ENCODE measurements around the gene PTPRF. TPM values are rescaled to one million over a fixed set of nuclear protein-coding genes. Genes with fewer than 3 reads are reported as not detected.

PTPRF gene
- total and polyA plus RNA-seq, 8 donors: 123 to 279 (median 195) TPM

DNA sequence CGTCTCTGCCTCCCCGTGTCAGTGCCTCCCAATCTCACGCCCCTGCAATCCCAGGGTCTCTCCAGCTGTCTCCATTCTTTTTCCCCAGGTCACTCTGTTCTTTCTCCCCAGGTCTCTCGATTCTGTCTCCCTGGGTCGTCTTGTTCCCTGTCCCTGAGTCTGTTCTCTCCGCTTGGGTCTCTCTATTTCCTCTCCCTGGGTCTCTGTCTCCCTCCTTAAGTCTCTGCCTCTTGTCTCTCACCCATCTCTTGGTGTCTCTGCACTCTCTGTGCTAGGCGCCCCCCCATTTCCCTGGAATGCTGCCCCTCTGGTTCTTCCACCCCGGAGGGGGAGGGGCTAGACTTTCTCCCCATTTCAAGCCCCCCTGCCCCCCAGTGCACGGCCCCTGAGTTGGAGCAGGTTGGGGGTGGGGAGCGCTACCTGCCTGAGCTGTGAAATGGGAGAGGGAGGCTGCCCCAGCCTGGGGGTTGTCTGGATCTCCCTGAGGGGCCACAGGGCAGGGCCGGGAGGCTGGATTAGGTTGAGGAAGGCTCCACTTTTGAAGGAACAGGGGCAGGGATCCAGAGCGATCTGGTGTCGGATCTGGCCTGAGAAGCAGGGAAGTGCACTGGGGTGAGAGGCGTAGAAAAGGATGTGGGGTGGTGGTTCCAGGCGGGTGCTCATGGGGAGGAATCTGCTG is 1.4 kb downstream of the PTPRF start:
- Histone ChIP-seq H3K9me3 (no peaks in the 10 kb centered on the region), H3K4me1 (peaks cover 3 to 23% of the 10 kb centered on the region in 2 donors), H3K4me3 (peak overlapping the region; percentile 44 to 62), H3K27ac (peak overlapping the region in 1 of 2 donors; percentile 30), H3K27me3 (peaks cover 0 to 37% of the 10 kb centered on the region in 2 donors), H3K36me3 (no peaks in the 10 kb centered on the region)
- ATAC-seq (peak; percentile 7), DNase-seq (peak in 1 of 4 donors; percentile 67)
- intact Hi-C loops (cut with DNase I): no loop called here
- TF ChIP-seq, protein P1, sequence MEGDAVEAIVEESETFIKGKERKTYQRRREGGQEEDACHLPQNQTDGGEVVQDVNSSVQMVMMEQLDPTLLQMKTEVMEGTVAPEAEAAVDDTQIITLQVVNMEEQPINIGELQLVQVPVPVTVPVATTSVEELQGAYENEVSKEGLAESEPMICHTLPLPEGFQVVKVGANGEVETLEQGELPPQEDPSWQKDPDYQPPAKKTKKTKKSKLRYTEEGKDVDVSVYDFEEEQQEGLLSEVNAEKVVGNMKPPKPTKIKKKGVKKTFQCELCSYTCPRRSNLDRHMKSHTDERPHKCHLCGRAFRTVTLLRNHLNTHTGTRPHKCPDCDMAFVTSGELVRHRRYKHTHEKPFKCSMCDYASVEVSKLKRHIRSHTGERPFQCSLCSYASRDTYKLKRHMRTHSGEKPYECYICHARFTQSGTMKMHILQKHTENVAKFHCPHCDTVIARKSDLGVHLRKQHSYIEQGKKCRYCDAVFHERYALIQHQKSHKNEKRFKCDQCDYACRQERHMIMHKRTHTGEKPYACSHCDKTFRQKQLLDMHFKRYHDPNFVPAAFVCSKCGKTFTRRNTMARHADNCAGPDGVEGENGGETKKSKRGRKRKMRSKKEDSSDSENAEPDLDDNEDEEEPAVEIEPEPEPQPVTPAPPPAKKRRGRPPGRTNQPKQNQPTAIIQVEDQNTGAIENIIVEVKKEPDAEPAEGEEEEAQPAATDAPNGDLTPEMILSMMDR (IDR thresholded peaks at IDR 0.05): no peak

DNA sequence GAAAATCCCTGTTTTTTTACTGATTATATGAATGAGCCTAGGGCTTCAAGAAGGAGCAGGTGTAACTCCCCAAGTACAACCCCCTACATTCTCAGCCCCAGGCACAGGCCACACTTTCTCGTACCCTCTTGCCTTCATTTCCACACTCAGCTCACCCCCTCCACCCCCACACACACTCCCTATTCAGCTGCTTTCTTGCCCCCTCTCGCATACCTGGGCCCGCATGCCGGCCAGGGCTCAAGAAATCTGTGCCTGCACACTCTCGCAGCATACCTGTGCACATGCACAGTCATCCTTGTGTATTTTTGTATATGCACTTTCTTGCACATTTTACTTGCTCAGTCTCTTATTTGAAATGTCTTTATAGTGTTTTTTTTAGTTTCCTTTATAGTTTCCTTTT is 2.0 kb downstream of the PTPRF start:
- TF ChIP-seq, protein P1 (IDR thresholded peaks at IDR 0.05): no peak
- peaks cover 0 to 37% of the 10 kb centered on the region in 2 donors for H3K27me3 ChIP-seq
- peaks cover 3 to 23% of the 10 kb centered on the region in 2 donors for H3K4me1 ChIP-seq
- H3K27ac ChIP-seq: no peak overlapping the region
- ATAC-seq (no peak), DNase-seq (no peak)
- intact Hi-C loops (cut with DNase I): no loop called here
- peak overlapping the region in 1 of 2 donors; percentile 44 for H3K4me3 ChIP-seq
- H3K9me3 ChIP-seq: no peaks in the 10 kb centered on the region
- no peaks in the 10 kb centered on the region for H3K36me3 ChIP-seq

DNA sequence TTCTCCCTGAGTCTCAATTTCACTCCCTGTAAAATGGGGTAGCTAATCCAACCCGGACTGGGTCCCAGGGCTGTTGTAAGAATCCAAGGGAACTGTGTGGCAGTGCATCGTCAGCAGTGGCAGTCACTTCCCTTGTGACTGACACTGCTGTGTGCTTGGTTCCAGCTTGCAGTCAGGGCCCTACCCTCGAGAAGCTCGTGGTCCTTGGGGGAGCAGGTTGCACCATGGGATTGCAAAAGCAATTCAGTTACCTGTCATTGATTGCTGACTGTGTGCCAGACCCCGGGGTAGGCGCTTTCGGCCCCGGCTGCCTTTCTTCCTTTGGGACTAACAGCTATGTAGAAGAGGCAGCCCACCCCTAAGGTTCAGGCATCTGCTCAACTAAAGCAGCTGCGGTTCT is 2.9 kb downstream of the PTPRF start:
- TF ChIP-seq, protein P1 (IDR thresholded peaks at IDR 0.05): no peak
- Histone ChIP-seq H3K9me3 (no peaks in the 10 kb centered on the region), H3K27me3 (peaks cover 0 to 37% of the 10 kb centered on the region in 2 donors), H3K4me1 (peaks cover 3 to 26% of the 10 kb centered on the region in 2 donors), H3K27ac (no peak overlapping the region), H3K36me3 (no peaks in the 10 kb centered on the region), H3K4me3 (no peak overlapping the region)
- DNase-seq (peak in 1 of 4 donors; percentile 51), ATAC-seq (no peak)
- intact Hi-C loops (cut with DNase I): no loop called here

DNA sequence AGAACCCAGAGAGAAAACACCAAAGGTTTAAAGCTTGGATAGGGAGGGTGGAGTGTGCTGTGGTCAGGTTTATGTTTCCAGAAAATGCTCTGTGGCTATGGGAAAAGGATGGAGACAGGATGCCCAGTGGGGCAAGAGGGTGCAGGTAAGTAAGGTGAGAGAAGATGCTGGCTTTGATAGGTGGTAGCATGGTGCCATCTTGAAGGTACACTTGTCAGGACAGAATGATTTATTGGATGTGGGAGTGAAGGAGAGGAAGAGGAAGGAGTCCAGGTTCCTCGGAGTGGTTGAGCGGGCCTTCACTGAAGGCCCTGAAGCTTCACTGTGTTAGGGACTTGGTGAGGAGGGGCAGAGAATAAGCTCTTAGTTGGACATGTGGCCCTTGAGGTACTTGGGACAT is 3.6 kb downstream of the PTPRF start:
- ATAC-seq (no peak), DNase-seq (no peak)
- H3K27ac ChIP-seq: no peak overlapping the region
- H3K4me3 ChIP-seq: no peak overlapping the region
- peaks cover 0 to 37% of the 10 kb centered on the region in 2 donors for H3K27me3 ChIP-seq
- TF ChIP-seq, protein P1 (IDR thresholded peaks at IDR 0.05): no peak
- H3K36me3 ChIP-seq: no peaks in the 10 kb centered on the region
- no peaks in the 10 kb centered on the region for H3K9me3 ChIP-seq
- intact Hi-C loops (cut with DNase I): no loop called here
- H3K4me1 ChIP-seq: peaks cover 3 to 26% of the 10 kb centered on the region in 2 donors

DNA sequence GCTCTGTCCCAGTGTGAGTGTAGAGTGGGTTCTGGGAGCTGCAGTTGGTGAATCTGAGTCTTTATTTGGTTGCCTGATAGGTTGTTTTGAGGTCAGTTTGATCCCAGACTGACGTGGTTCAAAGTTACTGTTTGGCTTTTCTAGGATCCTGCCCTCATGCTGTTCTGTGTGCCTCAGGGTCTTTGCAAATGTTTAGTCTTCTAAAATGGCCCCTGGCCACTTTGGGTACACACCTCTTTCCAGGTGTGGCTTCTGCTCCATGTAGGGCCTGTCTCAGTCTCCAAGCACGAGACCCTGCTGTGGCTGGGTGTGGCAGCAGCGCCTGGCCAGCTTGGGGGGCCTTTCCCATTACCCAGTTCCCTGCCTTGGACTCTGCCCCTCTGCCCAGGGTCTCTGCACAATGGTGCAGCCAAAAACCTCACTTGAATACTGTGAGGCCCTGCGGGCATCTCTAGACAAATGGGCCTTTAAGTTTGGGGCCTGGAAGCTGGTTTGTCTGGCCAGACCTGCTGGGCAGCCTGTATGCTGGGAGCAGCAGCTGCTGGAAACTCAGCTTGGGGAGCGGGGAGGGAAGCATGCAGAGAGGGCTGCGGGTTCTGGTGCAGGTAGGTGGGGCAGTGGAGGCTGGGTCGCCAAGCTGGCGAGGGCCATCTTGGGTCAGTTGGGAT is 5.6 kb downstream of the PTPRF start:
- intact Hi-C loops (cut with DNase I): no loop called here
- TF ChIP-seq, protein P1 (IDR thresholded peaks at IDR 0.05): no peak
- peak; percentile 22 for ATAC-seq
- Histone ChIP-seq H3K36me3 (no peaks in the 10 kb centered on the region), H3K27ac (no peak overlapping the region), H3K4me3 (no peak overlapping the region), H3K27me3 (peaks cover 0 to 17% of the 10 kb centered on the region in 2 donors), H3K9me3 (no peaks in the 10 kb centered on the region), H3K4me1 (peaks cover 0 to 20% of the 10 kb centered on the region in 2 donors)
- DNase-seq: peak in 2 of 4 donors; percentile 68 to 76

Measured in left lung (tissue), 10 donors.